Tibial nerve (tissue), 4 donors: ENCODE measurements around the gene CRTC1. TPM values are rescaled to one million over a fixed set of nuclear protein-coding genes. Genes with fewer than 3 reads are reported as not detected.

ENCODE experiments used
- DNase-seq, 2 donors: peaks; one replicate each; pipeline ENCODE4 v3.0.0-alpha.2; 2019; ENCODE audit warnings: low spot score in 2 of 2
- H3K27ac ChIP-seq, 4 donors: fragments of 200-600 bp; sonication (generic) in 3 of 4; one replicate each; pipeline ENCODE4 v1.5.1; 2017 to 2019; ENCODE audit warnings: mild to moderate bottlenecking in 1 of 4
- H3K27me3 ChIP-seq, 2 donors: fragments of 200-600 bp; sonication (generic) in 1 of 2; one replicate each; pipeline versions ENCODE4 v1.5.1 to v1.6.0; 2017 to 2019
- H3K36me3 ChIP-seq, 3 donors: fragments of 200-600 bp; sonication (generic); one replicate each; pipeline ENCODE4 v1.5.1; 2018 to 2019
- H3K4me1 ChIP-seq, 4 donors: fragments of 200-600 bp; sonication (generic) in 3 of 4; one replicate each; pipeline ENCODE4 v1.5.1; 2017 to 2019
- H3K4me3 ChIP-seq, 4 donors: fragments of 200-600 bp; sonication (generic) in 3 of 4; one replicate each; pipeline ENCODE4 v1.5.1; 2017 to 2019; ENCODE audit warnings: mild to moderate bottlenecking in 1 of 4, moderate library complexity in 1 of 4
- H3K9me3 ChIP-seq, 4 donors: fragments of 200-600 bp; sonication (generic) in 3 of 4; one replicate each; pipeline ENCODE4 v1.5.1; 2017 to 2019
- CTCF ChIP-seq, 5 experiments: fragments of 200-600 bp in 3 of 5; fragments of 450-650 bp in 2 of 5; sonication (generic) in 3 of 5; IDR thresholded peaks; one replicate each; pipeline ENCODE4 v1.5.1; 2016 to 2019; ENCODE audit warnings: antibody characterized with exemption in 5 of 5, mild to moderate bottlenecking in 3 of 5, moderate library complexity in 2 of 5
- EP300 ChIP-seq, 2 donors: sonication (generic); formaldehyde crosslinking; IDR thresholded peaks; one replicate each; pipeline ENCODE4 v1.6.1; 2017; ENCODE audit warnings: antibody characterized with exemption in 2 of 2, mild to moderate bottlenecking in 1 of 2
- POLR2A ChIP-seq, 2 donors: fragments of 450-650 bp; IDR thresholded peaks; one replicate each; pipeline ENCODE4 v1.6.1; 2017; ENCODE audit warnings: antibody characterized with exemption in 2 of 2, mild to moderate bottlenecking in 2 of 2, moderate library complexity in 2 of 2
- WGBS, 2 donors: methylation state at CpG; one replicate each; pipeline ENCODE4 v1.1.5; 2018; 5-methylcytosine and 5-hydroxymethylcytosine counted together
- total RNA-seq, 4 donors: library from RNA; depleted of rRNA; stranded (reverse); fragments of >200 nt; gene quantifications; one replicate each; pipeline ENCODE4 v1.1.0, GENCODE V29; 2016

The CRTC1 gene
- total RNA-seq, 4 donors from 2014 or later, result 4.0 to 7.8 (median 6.7) TPM

- WGBS, 2 donors, result 90% methylated on average over 14 to 17 of the region's 20 CpGs
- Histone ChIP-seq H3K9me3 (no peaks in the 10 kb centered on the region), H3K4me1 (peaks cover 0 to 30% (median 0%) of the 10 kb centered on the region in 4 donors), H3K4me3 (no peak overlapping the region), H3K36me3 (no peaks in the 10 kb centered on the region), H3K27me3 (no peaks in the 10 kb centered on the region), H3K27ac (no peak overlapping the region)
- DNase-seq, result no peak
- TF ChIP-seq EP300 (IDR thresholded peaks at IDR 0.05) (no peak), POLR2A (IDR thresholded peaks at IDR 0.05) (no peak), CTCF (IDR thresholded peaks at IDR 0.05) (no peak)
Measured at GRCh38 chr19:18738961-18739690, 55.6 kb downstream of the CRTC1 start.

GRCh38 chr19:18741124-18742121 lies 57.9 kb downstream of the CRTC1 start:
- Histone ChIP-seq H3K4me3 (no peak overlapping the region), H3K4me1 (peaks cover 0 to 28% (median 0%) of the 10 kb centered on the region in 4 donors), H3K27me3 (no peaks in the 10 kb centered on the region), H3K9me3 (no peaks in the 10 kb centered on the region), H3K27ac (no peak overlapping the region), H3K36me3 (peaks cover 0 to 6% (median 0%) of the 10 kb centered on the region in 3 donors)
- TF ChIP-seq POLR2A (IDR thresholded peaks at IDR 0.05) (no peak), CTCF (IDR thresholded peaks at IDR 0.05) (no peak), EP300 (IDR thresholded peaks at IDR 0.05) (no peak)
- 59 to 64% methylated on average over 21 to 24 of the region's 27 CpGs for WGBS, 2 donors
- DNase-seq, result no peak

- no peak overlapping the region for H3K4me3 ChIP-seq
- H3K27me3 ChIP-seq, result no peaks in the 10 kb centered on the region
- peaks cover 0 to 24% (median 0%) of the 10 kb centered on the region in 4 donors for H3K4me1 ChIP-seq
- WGBS, 2 donors, result 89 to 92% methylated on average over 8 to 14 of the region's 14 CpGs
- no peaks in the 10 kb centered on the region for H3K9me3 ChIP-seq
- H3K27ac ChIP-seq, result no peak overlapping the region
- TF ChIP-seq POLR2A (IDR thresholded peaks at IDR 0.05) (no peak), CTCF (IDR thresholded peaks at IDR 0.05) (no peak), EP300 (IDR thresholded peaks at IDR 0.05) (no peak)
- peaks cover 0 to 6% (median 0%) of the 10 kb centered on the region in 3 donors for H3K36me3 ChIP-seq
- no peak for DNase-seq
Measured at GRCh38 chr19:18742324-18742723, 58.8 kb downstream of the CRTC1 start.

GRCh38 chr19:18742838-18743783 lies 59.6 kb downstream of the CRTC1 start:
- no peak overlapping the region for H3K27ac ChIP-seq
- no peak for DNase-seq
- H3K36me3 ChIP-seq, result peaks cover 0 to 6% (median 0%) of the 10 kb centered on the region in 3 donors
- H3K27me3 ChIP-seq, result no peaks in the 10 kb centered on the region
- TF ChIP-seq POLR2A (IDR thresholded peaks at IDR 0.05) (no peak), EP300 (IDR thresholded peaks at IDR 0.05) (no peak), CTCF (IDR thresholded peaks at IDR 0.05) (no peak)
- no peaks in the 10 kb centered on the region for H3K9me3 ChIP-seq
- no peak overlapping the region for H3K4me3 ChIP-seq
- H3K4me1 ChIP-seq, result peaks cover 0 to 24% (median 0%) of the 10 kb centered on the region in 4 donors
- WGBS, 2 donors, result 73 to 78% methylated on average over 21 to 26 of the region's 38 CpGs
